Right ventricle myocardium superior (tissue), 1 donor: Measurements from ENCODE around the gene CXCL6. TPM values are rescaled to one million over a fixed set of nuclear protein-coding genes. Genes with fewer than 3 reads are reported as not detected.

Experiments used
- ATAC-seq: fragments of 200-7000 bp; cut with Tn5 transposase; one replicate; pipeline ENCODE4 v1.9.1; 2020; ENCODE audit warnings: mild to moderate bottlenecking; ENCODE audit not compliant: poor library complexity
- DNase-seq: peaks from one replicate; pipeline ENCODE4 v3.0.0-alpha.2; 2020
- intact Hi-C: fragments of 100-400 bp; cut with DNase I; formaldehyde crosslinking; loops from one replicate; pipeline ENCODE4 v1.11.2; 2022
- long read RNA-seq: library from polyadenylated mRNA; unstranded; transcript quantifications from one replicate; pipeline ENCODE4 v2.0.0, GENCODE V29; 2021
- total RNA-seq: library from RNA; stranded (reverse); fragmentation: NEBNext Ultra II Directional; extraction: Animal tissue kit (Norgen Biotek cat#: 25700); gene quantifications from one replicate; pipeline ENCODE4 v1.2.1, GENCODE V29; 2021
- donor health status: DM: no; HTN: yes; CAD: no; lungs with severe emphysema.

CXCL6 gene
- total RNA-seq = not detected
- long read RNA-seq = 0 reads

GRCh38 chr4:73836373-73837279, at the start of gene CXCL6:
CXCL6 (plus strand) TSS chr4:73836678; CDS start chr4:73836751, 73 bp downstream.
- DNase-seq = peak; percentile 61
- ATAC-seq = peak; percentile 52
- intact Hi-C loops = no loop called here

GRCh38 chr4:73788411-73788810, 48.1 kb upstream of the CXCL6 start:
- intact Hi-C loops = no loop called here

DNA sequence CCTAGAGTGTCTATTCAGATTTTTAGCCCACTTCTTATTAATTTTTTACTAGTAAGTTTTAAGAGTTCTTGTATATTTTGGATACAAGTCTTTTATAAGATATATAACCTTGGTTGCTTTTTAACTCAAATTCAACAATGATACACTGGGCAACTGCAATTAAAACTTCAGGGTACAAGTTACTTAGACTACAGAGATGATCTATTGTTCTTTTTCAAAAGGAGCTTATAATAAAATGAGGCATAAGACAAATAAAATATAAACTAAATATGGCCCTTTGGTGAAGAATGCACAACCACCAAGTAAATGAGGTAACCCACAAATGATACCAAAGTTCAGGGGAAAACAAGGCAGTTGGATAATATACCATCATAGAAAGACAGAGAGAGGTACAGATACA, 37.6 kb upstream of the CXCL6 start:
- DNase-seq = no peak
- intact Hi-C loops = no loop called here
- no peak for ATAC-seq

More at GRCh38 chr4:73788411-73788810, 48.1 kb upstream of the CXCL6 start:
- ATAC-seq = no peak
- DNase-seq = no peak

- ATAC-seq (no peak), DNase-seq (no peak)
- intact Hi-C loops = no loop called here
Observed at GRCh38 chr4:73800206-73800605, 36.3 kb upstream of the CXCL6 start.

DNA sequence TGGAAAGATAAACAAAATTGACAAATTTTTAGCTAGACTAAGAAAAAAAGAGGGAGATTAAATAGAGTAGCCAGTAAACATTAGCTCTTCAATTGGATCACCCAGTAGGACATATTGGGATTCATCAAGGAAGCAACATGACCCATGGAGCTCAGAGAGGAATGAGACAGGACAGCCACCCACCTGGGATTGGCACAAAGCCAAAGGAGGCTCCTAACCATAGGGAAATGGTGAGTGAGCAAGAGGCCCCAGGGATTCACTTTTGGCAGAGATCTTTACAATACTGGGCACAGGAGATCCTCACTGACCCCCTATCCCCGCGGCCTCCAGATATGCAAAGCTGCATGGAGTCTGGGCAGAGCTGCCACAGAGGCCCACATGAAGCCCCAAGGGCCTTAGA, 34.8 kb upstream of the CXCL6 start:
- DNase-seq = no peak
- intact Hi-C loops = no loop called here
- no peak for ATAC-seq

GRCh38 chr4:73803213-73803612, 33.3 kb upstream of the CXCL6 start:
- intact Hi-C loops = no loop called here
- DNase-seq (no peak), ATAC-seq (no peak)

- ATAC-seq (no peak), DNase-seq (no peak)
- intact Hi-C loops = no loop called here
Observed at GRCh38 chr4:73810191-73810590, 26.3 kb upstream of the CXCL6 start.

GRCh38 chr4:73811841-73812240, 24.6 kb upstream of the CXCL6 start:
- no peak for DNase-seq
- intact Hi-C loops = no loop called here
- ATAC-seq = no peak

DNA sequence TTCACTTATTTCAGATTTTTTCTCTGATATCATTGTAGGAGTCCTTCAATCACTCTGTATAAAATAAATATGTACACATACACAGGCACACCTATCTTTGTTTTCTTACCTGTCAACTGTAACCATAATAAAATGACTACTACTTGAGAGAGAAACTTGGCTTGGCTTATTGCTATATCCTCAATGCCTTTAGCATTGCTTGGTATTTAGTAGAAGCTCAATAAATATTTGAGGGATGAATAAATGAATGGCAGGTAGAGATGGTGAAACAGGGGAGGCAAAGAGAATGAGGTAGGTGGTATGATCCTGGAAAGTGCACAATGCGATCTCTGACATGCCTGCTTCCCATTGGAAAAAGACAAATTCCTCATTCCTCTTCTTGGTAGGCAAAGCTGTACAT, 21.8 kb upstream of the CXCL6 start:
- ATAC-seq = no peak
- DNase-seq = no peak
- intact Hi-C loops = no loop called here

GRCh38 chr4:73815145-73815544, 21.3 kb upstream of the CXCL6 start:
- no peak for ATAC-seq
- intact Hi-C loops = no loop called here

DNA sequence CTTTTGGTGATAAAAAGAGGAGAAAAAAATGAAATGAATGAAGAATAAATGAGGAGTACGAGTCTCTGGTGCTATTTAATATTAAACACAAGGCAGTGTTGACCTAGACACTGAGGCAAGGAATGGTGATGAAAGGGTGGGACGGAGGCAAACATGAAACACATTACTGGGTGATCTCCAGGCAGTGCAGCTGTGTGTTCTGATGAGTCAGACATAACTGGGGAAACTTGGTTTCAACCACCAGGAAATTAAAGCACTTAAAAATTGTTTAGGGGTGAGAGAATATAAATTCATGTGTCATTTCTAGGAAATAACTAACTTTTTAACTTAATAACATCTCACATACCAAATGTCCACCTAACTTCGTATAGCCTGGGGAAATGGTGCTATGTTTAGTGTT, 19.7 kb upstream of the CXCL6 start:
- intact Hi-C loops = no loop called here
- ATAC-seq = peak; percentile 89
- DNase-seq = no peak

More at GRCh38 chr4:73815145-73815544, 21.3 kb upstream of the CXCL6 start:
- DNase-seq = no peak

DNA sequence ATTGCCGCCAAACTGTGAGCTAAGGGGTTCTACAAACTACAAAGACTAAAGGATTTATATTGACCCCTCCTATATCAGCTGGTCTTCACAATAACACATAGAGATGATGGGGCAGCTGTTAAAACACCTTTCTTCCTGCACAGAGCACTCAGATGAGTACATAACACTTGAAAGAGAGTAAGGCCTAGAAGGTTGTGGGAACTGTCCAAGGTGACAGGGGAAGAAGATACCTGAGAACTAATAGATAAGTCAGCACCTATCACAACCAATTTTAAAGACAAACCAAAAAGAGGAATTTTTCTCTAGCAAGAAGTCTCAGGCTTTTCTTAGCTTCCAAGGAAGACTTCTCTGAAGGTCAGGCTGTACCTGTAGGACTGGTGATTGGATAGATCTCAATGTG, 19.1 kb upstream of the CXCL6 start:
- intact Hi-C loops = no loop called here
- no peak for ATAC-seq

DNA sequence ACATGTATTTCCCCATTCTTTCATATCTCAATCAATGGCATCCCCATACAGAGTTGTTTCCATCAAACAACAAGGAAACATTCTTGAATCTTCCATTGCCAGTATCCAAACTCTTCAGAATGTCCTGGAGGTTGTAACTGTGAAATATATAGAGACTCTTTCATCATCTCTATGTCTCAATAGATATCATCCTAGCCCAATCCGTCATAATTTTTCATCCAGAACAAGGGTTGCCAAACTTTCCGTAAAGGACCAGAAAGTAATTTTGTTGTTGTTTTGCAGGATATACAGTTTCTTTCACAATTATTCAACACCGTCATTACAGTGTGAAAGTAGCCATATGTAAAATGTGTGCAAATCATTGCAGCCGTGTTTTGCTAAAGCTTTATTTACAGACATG, 15.2 kb upstream of the CXCL6 start:
- ATAC-seq (no peak), DNase-seq (no peak)
- intact Hi-C loops = no loop called here

More for the DNA sequence above, 19.1 kb upstream of the CXCL6 start:
- no peak for DNase-seq

GRCh38 chr4:73822389-73822788, 14.1 kb upstream of the CXCL6 start:
- no peak for DNase-seq
- intact Hi-C loops = no loop called here
- ATAC-seq = no peak

DNA sequence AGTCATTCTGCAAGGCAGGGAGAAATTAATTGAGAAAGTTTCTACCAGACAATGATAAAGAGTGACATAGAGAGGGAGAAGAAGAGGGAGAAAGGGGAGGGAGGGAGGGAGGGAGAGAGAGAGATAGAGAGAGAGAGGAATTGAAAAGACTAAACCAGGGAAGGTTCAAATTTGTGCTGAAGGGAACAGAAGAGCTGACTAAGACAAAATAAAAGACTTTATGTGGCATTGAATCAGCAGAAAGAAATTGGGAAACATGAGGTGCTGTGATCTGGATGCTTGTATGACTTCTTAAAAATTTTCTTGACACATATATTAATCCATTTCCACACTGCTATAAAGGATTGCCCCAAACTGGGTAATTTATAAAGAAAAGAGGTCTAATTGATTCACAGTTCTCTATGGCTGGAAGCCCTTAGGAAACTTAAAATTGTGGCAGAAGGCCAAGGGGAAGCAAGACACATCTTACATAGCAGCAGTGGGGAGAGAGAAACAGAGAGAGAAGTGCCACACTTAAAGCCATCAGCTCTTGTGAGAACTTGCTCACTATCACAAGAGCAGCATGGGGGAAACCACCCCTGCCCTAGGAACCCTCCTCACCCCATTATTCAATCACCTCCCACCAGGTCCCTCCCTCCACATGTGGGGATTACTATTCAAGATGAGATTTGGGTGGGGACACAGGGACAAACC, 13.5 kb upstream of the CXCL6 start:
- intact Hi-C loops = no loop called here
- ATAC-seq (no peak), DNase-seq (no peak)

DNA sequence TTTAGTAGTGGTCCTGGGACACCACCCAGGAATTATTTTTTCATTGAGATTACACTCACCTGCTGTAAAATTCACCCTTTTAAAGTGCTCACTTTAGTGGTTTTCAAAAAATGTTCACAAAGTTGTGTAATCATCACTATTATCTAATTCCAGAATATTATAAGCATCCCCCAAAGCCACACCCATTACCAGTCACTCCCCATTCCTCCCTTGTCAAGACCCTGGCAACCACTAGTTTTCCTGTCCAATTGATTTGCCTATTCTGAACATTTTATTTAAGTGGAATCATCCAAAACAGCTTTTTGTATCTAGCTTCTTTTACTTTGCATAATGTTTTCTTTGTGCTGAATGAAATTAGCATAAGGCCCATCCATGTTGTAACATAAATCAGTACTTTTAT, 12.7 kb upstream of the CXCL6 start:
- intact Hi-C loops = no loop called here
- no peak for DNase-seq
- ATAC-seq = no peak

DNA sequence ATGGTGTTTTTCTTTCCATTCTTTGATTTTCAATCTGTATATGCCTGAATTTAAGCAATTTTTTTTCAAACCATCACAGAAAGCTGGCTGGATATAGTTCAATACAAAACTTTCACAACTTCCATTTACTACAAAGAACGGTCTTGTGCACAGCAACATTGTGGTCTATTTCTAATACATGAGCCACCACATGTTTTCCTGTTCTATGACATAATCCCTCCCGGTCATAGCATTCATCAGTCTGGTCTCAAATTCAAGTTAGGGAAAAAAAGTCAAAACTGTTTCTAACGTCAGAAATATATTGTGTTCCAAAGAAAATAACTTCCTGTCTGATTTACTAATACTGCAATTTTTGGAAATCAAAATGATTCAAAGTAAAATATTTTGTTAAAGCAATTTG, 7.5 kb upstream of the CXCL6 start:
- peak; percentile 56 for ATAC-seq
- DNase-seq = no peak
- intact Hi-C loops = no loop called here

- intact Hi-C loops = no loop called here
- ATAC-seq (peak; percentile 49), DNase-seq (no peak)
Observed at GRCh38 chr4:73831569-73831968, 4.9 kb upstream of the CXCL6 start.

DNA sequence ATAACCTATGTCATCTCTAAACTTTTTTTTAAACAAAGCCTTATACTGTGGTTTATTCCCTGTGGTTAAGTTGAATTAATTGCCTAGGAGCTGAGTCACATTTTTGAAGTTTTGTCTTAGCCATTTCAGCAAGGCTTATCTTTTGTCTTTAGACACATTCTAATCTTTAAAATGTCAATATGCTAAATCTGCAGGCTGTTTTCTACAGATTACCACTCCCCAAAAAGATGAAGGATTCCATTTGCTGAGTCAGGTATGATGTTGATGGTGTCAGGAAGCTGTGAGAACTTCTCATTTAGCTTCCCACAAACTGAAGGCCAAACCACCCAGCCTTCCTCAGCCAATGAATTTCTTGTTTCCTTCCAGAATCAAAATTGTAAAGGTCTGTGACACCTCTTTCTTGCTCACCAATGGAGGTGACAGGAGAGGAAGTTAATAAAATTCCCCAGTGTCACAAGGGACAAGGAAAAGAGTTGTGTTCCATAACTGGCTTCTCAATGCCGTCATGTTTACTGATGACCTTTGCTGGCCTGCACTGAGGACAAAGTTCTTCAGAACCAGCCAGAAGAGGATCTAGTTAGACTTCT, 3.7 kb upstream of the CXCL6 start:
- intact Hi-C loops = no loop called here
- ATAC-seq = no peak
- no peak for DNase-seq

DNA sequence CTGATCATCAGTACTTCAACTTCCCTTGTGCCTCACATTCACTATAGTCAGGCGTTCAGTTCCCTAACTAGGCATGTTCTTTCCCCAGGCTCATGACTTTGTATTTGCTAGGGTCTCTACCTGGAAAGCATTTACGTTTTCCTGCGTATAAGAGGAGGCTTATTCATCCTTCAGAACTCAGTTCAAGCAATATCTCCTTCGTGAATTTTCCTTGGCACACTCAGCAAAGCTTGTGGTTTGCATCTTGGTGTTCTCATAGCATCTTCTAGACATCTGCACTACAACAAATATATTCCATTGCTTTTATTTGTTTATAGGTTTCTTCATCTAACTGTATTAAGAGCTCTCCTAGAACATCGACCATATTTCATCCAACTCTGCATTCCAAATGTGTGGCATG, 2.6 kb downstream of the CXCL6 start:
- intact Hi-C loops = no loop called here
- ATAC-seq (no peak), DNase-seq (no peak)
